ENCODE measurements around the gene FKBP15. TPM values are rescaled to one million over a fixed set of nuclear protein-coding genes. Genes with fewer than 3 reads are reported as not detected.

Gene FKBP15
- total and polyA plus RNA-seq, 2 of the 13 experiments (the other 11 are each of a cell fraction or from before 2014, with no cell fraction given) = 12.3 to 18.6 TPM

GRCh38 chr9:113150670-113151611 lies 70.1 kb downstream of the FKBP15 start, which contains the start of gene SLC31A2 (continued):
- TF ChIP-seq ZNF720 (CRISPR knock-in tag; IDR thresholded peaks at IDR 0.05) (no peak), CREB3 (CRISPR knock-in tag; IDR thresholded peaks at IDR 0.05) (no peak), HMG20B (CRISPR knock-in tag; conservative IDR thresholded peaks at IDR 0.05) (no peak), SMARCE1 (IDR thresholded peaks at IDR 0.05; ENCODE audit: borderline replicate concordance) (no peak), ERF (CRISPR knock-in tag; IDR thresholded peaks at IDR 0.05) (no peak; the same call in 1 of the 2 replicates), POLR2AphosphoS5 (IDR thresholded peaks at IDR 0.05; ENCODE audit: low read depth, low read length) (peak; percentile 45; the same call in 1 of the 2 replicates), KLF12 (CRISPR knock-in tag; IDR thresholded peaks at IDR 0.05; ENCODE audit: borderline replicate concordance) (0 out of 2 replicates have a peak, but pooled peaks have one; percentile 35), REPIN1 (CRISPR knock-in tag; IDR thresholded peaks at IDR 0.05; ENCODE audit: borderline replicate concordance, low read depth) (peak; percentile 75; the same call in 1 of the 2 replicates), KLF6 (CRISPR knock-in tag; IDR thresholded peaks at IDR 0.05) (peak; percentile 46; the same call in 1 of the 2 replicates), POLR2G (IDR thresholded peaks at IDR 0.05; ENCODE audit: low read depth, low read length) (peak; percentile 78), ZBTB20 (CRISPR knock-in tag; IDR thresholded peaks at IDR 0.05; ENCODE audit: borderline replicate concordance, low read depth) (no peak), ZNF382 (CRISPR knock-in tag; IDR thresholded peaks at IDR 0.05; ENCODE audit: borderline replicate concordance) (no peak), ZZZ3 (CRISPR knock-in tag; IDR thresholded peaks at IDR 0.05; ENCODE audit: borderline replicate concordance) (no peak), MAX (IDR thresholded peaks at IDR 0.05) (peak; percentile 79), HNF4A (CRISPR knock-in tag; IDR thresholded peaks at IDR 0.05) (no peak; the same call in 1 of the 2 replicates), DBP (CRISPR knock-in tag; IDR thresholded peaks at IDR 0.05; ENCODE audit: not compliant biosample characterization) (no peak), ZNF841 (CRISPR knock-in tag; IDR thresholded peaks at IDR 0.05; ENCODE audit: borderline replicate concordance) (no peak), ZNF556 (CRISPR knock-in tag; IDR thresholded peaks at IDR 0.05; ENCODE audit: borderline replicate concordance) (peak; percentile 32; the same call in 1 of the 2 replicates), ARNT2 (CRISPR knock-in tag; IDR thresholded peaks at IDR 0.05; ENCODE audit: low read depth) (peak; percentile 70; the same call in 1 of the 2 replicates), ZNF879 (CRISPR knock-in tag; IDR thresholded peaks at IDR 0.05) (peak; percentile 69; the same call in 1 of the 2 replicates), ZNF615 (CRISPR knock-in tag; IDR thresholded peaks at IDR 0.05; ENCODE audit: borderline replicate concordance) (peak; percentile 48; the same call in 1 of the 2 replicates)
- TF ChIP-seq, protein P1, sequence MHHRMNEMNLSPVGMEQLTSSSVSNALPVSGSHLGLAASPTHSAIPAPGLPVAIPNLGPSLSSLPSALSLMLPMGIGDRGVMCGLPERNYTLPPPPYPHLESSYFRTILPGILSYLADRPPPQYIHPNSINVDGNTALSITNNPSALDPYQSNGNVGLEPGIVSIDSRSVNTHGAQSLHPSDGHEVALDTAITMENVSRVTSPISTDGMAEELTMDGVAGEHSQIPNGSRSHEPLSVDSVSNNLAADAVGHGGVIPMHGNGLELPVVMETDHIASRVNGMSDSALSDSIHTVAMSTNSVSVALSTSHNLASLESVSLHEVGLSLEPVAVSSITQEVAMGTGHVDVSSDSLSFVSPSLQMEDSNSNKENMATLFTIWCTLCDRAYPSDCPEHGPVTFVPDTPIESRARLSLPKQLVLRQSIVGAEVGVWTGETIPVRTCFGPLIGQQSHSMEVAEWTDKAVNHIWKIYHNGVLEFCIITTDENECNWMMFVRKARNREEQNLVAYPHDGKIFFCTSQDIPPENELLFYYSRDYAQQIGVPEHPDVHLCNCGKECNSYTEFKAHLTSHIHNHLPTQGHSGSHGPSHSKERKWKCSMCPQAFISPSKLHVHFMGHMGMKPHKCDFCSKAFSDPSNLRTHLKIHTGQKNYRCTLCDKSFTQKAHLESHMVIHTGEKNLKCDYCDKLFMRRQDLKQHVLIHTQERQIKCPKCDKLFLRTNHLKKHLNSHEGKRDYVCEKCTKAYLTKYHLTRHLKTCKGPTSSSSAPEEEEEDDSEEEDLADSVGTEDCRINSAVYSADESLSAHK (CRISPR knock-in tag; IDR thresholded peaks at IDR 0.05; ENCODE audit: borderline replicate concordance) = no peak
- TF ChIP-seq, protein P2, sequence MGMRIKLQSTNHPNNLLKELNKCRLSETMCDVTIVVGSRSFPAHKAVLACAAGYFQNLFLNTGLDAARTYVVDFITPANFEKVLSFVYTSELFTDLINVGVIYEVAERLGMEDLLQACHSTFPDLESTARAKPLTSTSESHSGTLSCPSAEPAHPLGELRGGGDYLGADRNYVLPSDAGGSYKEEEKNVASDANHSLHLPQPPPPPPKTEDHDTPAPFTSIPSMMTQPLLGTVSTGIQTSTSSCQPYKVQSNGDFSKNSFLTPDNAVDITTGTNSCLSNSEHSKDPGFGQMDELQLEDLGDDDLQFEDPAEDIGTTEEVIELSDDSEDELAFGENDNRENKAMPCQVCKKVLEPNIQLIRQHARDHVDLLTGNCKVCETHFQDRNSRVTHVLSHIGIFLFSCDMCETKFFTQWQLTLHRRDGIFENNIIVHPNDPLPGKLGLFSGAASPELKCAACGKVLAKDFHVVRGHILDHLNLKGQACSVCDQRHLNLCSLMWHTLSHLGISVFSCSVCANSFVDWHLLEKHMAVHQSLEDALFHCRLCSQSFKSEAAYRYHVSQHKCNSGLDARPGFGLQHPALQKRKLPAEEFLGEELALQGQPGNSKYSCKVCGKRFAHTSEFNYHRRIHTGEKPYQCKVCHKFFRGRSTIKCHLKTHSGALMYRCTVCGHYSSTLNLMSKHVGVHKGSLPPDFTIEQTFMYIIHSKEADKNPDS (CRISPR knock-in tag; IDR thresholded peaks at IDR 0.05) = no peak

Measured in HepG2 (cell line).